Fibroblast of the aortic adventitia (primary cell): Measurements from ENCODE around the gene FGGY. TPM values are rescaled to one million over a fixed set of nuclear protein-coding genes. Genes with fewer than 3 reads are reported as not detected.
A peak's percentile ranks its signal among the peaks of the same experiment; 100 is the strongest.

Experiments
- DNase-seq: peaks from one replicate; pipeline ENCODE4 v3.0.0-alpha.2; 2010; ENCODE audit warnings: low read depth
- H3K4me3 ChIP-seq: 2 replicates; pipeline ENCODE4 v1.5.1; 2011; ENCODE audit warnings: low read depth, mild to moderate bottlenecking, control low read depth, low read length, moderate library complexity
- total RNA-seq: library from RNA; depleted of rRNA; stranded (reverse); fragments of >200 nt; gene quantifications from 2 replicates; pipeline ENCODE4 v1.2.3, GENCODE V29; 2012; ENCODE audit warnings: low replicate concordance
- TF ChIP-seq, protein P1 (sequence below): IDR thresholded peaks from 2 replicates; pipeline ENCODE4 v1.5.1; 2011; ENCODE audit warnings: mild to moderate bottlenecking, low read length, control low read depth, inconsistent platforms; ENCODE audit not compliant: insufficient read depth

FGGY gene
- total RNA-seq, 1 donor = 17.5 TPM

DNA sequence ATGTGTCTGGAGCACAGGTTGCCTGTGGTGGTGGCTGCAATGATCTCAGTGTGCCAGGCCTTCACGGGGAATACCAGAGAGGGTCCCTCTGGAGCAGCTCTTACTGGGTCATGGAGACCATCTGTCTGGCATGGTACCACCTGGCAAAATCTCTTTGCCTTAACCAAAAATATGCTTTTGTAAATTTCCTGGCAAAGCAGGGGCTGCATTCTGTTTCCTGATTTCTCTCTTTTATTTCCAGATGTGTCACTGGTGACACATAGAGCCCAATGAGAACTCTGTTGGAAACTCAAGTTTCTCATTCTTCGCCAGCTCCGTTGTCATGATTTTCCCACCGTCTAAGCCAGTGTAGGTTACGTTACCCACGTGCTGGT lies 136.5 kb downstream of the FGGY start:
- no peak overlapping the region for H3K4me3 ChIP-seq
- peak; percentile 76 for DNase-seq
- TF ChIP-seq, protein P1, sequence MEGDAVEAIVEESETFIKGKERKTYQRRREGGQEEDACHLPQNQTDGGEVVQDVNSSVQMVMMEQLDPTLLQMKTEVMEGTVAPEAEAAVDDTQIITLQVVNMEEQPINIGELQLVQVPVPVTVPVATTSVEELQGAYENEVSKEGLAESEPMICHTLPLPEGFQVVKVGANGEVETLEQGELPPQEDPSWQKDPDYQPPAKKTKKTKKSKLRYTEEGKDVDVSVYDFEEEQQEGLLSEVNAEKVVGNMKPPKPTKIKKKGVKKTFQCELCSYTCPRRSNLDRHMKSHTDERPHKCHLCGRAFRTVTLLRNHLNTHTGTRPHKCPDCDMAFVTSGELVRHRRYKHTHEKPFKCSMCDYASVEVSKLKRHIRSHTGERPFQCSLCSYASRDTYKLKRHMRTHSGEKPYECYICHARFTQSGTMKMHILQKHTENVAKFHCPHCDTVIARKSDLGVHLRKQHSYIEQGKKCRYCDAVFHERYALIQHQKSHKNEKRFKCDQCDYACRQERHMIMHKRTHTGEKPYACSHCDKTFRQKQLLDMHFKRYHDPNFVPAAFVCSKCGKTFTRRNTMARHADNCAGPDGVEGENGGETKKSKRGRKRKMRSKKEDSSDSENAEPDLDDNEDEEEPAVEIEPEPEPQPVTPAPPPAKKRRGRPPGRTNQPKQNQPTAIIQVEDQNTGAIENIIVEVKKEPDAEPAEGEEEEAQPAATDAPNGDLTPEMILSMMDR = no peak

DNA sequence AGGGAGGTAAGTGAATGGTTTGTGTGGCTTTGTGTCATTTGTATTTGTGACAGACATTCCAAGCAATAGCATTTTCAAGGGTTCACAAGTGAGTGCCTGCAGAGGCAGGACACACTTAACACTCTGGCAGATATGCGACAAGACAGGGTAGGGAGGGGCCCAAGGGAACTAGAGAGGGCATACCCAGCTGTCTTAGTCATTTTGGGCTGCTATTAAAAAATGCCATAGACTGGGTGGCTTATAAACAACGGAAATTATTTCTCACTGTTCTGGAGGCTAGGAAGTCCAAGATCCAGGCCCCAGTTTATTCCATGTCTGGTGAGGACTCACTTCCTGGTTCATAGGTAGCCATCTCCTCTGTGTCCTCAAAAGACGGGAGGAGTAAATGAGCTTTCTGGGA lies 137.4 kb downstream of the FGGY start:
- no peak overlapping the region for H3K4me3 ChIP-seq
- TF ChIP-seq, protein P1 = no peak
- DNase-seq = peak; percentile 33

DNA sequence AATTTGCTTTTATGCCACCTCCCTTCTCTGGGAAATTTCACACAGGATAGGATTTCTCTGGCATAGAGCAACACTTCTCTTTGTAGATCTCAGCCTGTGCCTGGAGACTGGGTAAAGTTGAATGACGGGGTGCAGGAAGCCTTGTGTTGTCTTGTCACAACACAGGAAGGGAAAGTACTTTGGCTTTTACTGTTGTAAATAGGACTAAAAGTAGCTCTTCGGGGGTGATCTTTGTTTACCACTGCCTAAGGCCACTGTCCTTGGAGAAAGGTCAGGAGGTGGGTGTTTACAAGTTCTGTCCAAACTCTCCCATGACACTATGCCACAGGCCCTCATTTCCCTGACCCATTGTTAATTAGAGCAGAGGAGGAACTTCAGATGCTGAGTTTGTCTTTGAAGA lies 139.7 kb downstream of the FGGY start:
- H3K4me3 ChIP-seq = no peak overlapping the region
- no peak for DNase-seq
- TF ChIP-seq, protein P1 = no peak

DNA sequence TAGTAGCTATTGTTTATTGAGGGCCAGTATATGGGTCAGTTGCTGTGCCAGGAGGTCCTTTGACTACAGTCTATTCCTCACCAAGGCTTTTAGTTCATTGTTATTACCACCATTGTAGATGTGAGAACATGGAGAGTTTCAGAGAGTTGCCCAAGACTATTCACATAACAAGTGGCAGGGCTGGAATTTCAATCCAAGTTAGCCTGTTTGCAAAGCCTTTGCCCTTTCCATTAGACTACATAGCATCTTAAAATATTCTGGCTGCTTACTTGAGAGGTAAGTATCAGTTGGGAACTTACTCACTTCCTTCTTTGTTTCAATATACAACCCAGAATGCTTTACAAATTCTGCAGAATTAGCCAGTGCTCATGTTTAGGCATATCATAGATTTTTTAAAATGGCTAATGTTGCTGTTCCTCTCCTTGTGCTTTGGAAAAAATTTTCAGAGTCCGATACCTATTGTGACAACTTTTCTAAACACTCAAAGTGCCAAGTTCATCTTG lies 141.2 kb downstream of the FGGY start:
- H3K4me3 ChIP-seq = no peak overlapping the region
- DNase-seq = no peak
- TF ChIP-seq, protein P1 = no peak

DNA sequence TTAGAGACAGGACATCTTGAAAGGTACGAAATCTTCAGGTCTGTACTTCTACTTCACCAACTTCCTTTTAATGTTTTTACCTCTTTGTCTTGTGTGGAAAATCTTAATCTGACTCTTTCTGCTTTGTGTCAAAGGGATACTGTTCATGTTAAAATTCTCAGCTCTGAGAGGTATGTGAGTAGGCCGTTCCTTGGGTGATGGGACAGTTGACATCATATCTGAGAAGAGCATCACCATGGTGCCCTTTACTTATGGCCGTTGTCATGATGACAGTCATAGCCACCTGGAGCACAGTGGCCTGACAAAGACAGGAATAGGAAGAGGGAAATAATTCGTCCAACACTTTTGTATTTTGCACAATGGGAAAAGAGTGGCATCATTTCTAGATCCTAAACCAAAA lies 145.6 kb downstream of the FGGY start:
- TF ChIP-seq, protein P1 = no peak
- H3K4me3 ChIP-seq = no peak overlapping the region
- DNase-seq = no peak

DNA sequence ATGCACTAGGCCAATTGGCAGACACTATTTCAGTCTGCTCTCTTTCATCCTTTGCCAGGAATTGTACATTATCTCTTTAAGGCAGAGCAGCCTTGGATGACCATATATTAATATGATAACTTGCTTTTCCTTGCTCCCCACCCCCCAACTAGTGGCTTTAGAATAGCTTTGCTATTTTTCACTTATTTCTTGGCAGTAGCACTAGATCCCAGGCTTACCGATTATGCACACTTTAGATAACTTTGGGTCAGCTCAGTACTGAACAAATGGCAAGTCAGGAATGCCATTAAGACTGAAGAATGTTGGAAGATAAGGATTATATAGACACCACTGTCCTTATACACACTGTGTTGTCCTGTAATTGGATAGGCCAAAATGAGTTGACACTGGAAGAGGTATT lies 146.4 kb downstream of the FGGY start:
- no peak overlapping the region for H3K4me3 ChIP-seq
- peak; percentile 75 for DNase-seq
- TF ChIP-seq, protein P1 = no peak

DNA sequence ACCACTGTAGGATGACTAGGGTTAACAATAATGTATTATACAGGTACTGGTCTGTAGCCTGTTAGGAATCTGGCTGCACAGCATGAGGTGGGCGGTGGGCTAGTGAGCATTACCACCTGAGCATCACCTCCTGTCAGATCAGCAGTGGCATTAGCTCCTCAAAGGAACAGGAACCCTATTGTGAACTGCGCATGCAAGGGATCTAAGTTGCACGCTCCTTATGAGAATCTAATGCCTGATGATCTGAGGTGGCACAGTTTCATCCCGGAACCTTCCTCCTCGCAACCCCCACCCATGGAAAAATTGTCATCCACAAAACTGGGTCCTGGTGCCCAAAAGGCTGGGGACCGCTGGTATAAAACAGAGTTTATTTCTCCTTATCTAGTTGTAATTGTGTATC lies 147.6 kb downstream of the FGGY start:
- DNase-seq = no peak
- TF ChIP-seq, protein P1 = no peak
- no peak overlapping the region for H3K4me3 ChIP-seq
